DMS153 treated with DMSO at 0.1 percent for 48 hours (cell line): ENCODE measurements around the gene CD53.
A peak's percentile ranks its signal among the peaks of the same experiment; 100 is the strongest.
"Not testable (repeated sequence)": the region's sequence is repeated elsewhere in the genome, so short reads cannot be mapped to it uniquely, and the experiment has no call there.

ENCODE experiments used
- DNase-seq: peaks from one replicate; lab custom pipeline; 2025; ENCODE audit not compliant: unreplicated experiment; lab: John Stamatoyannopoulos, UW

Gene CD53

GRCh38 chr1:110914676-110915075 is 41.7 kb downstream of the CD53 start:
- DNase-seq, result no peak

- no peak for DNase-seq
These were observed 42.9 kb downstream of the CD53 start for GRCh38 chr1:110915804-110916203.

GRCh38 chr1:110916274-110916668 is 43.3 kb downstream of the CD53 start:
- no peak for DNase-seq

GRCh38 chr1:110916669-110917306 is 43.8 kb downstream of the CD53 start:
- DNase-seq, result peak; percentile 1

GRCh38 chr1:110918016-110918415 is 45.1 kb downstream of the CD53 start:
- DNase-seq, result no peak

- no peak for DNase-seq
These were observed 49.0 kb downstream of the CD53 start for GRCh38 chr1:110921953-110922352.

- no peak for DNase-seq
These were observed 54.6 kb downstream of the CD53 start for GRCh38 chr1:110927484-110928075.

- DNase-seq, result no peak
These were observed 55.2 kb downstream of the CD53 start for GRCh38 chr1:110928191-110928590.

GRCh38 chr1:110928904-110929303 is 56.0 kb downstream of the CD53 start:
- DNase-seq, result no peak

- DNase-seq, result not testable (repeated sequence)
These were observed 58.1 kb downstream of the CD53 start for GRCh38 chr1:110931097-110931496.

GRCh38 chr1:110936567-110936966 is 63.6 kb downstream of the CD53 start:
- DNase-seq, result no peak

GRCh38 chr1:110944806-110945205 is 71.9 kb downstream of the CD53 start:
- no peak for DNase-seq

- no peak for DNase-seq
These were observed 72.7 kb downstream of the CD53 start for GRCh38 chr1:110945626-110946025.

- DNase-seq, result no peak
These were observed 75.3 kb downstream of the CD53 start for GRCh38 chr1:110948038-110948810.
